ENCODE data around the gene ITIH4.

Gene ITIH4

DNA sequence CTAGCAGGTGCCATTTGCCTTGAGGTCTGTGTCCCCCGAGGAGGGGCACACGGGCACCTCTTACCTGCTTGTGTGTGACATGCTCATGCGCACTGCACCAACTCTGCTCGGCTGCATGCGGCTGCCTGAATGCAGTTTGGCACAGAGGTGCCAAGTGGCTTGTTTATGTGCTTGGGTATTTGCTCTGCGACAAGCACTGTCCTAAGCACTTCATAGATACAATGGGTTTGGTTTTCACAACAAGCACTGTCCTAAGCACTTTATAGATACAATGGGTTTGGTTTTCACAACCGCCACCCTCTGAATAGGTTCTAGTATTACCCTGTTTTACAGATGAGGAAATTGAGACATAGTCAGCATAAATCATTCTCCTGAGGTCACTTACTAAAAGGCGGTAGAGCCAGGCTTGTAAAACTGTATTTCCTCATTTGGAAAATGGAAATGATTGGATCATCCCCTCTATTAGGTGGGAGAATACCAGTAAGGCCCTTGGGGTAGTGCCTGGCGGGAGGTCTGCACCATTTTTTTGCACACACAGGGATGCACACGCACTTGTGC, 487 bp downstream of the ITIH4 start:
- no peak for DNase-seq

DNA sequence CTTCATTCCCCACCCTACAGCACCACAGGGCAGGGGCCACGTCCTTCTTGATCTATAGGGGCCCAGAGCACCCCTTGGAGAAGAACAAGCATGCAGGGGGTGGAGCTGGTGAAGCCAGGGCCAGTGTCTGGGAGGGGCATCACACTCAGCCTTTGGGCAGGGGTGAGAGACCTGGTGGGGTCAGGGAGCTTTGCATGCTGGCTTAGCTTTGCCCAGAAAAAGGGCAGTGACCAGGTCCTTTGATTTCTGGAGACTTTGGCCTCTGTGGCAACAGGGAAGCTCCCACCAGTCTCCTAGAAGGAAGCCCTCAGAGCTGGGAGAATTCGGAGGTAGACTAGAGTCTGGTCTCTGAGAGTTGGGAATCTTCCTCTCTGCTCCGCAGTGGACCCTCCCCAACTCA, 990 bp downstream of the ITIH4 start:
- DNase-seq: no peak

DNA sequence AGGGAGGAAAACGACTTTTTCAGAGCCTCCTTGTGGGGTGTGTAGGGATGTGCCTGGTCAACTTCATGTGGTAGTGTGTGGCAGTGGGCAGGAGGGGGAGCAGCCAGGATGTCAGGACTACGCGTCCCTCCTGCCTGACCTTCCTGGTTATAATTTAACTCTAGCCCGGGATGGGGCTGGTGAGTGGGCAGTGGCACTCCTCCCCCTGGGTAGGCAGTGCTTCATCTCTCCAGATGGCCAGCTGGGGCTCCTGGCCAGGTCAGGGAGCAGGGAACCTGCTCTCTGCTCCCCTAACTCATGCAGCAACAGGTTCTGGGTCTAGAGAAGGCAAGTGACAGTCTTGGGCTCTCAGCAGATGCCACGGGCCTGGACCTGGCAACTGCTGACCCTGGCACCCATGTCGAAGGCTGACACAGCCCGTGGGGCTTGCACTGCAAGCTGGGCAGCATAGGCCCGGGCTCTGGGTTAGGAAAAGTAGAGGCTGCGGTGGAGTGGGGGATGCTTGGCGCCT, 2.6 kb downstream of the ITIH4 start:
- no peak for DNase-seq

DNA sequence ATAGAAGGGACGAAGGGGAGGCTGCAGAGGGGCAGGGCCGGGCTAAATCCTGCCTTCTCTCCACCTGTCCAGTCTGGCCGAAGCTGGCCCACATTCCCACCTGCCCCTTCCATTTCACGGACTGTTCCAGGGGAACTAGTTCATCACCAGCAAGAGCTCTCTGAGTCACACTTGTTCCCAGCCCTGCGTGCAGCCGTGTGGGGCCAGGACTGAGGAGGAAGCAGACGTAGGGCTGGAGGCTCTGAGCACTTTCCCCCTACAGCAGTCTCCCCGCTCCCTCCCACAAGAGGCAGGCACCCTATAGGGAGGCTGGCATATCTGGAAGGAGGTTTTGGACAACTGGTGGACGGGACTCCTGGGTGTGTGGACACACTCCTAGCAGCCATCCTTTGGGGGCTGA, 3.0 kb downstream of the ITIH4 start:
- no peak for DNase-seq

DNA sequence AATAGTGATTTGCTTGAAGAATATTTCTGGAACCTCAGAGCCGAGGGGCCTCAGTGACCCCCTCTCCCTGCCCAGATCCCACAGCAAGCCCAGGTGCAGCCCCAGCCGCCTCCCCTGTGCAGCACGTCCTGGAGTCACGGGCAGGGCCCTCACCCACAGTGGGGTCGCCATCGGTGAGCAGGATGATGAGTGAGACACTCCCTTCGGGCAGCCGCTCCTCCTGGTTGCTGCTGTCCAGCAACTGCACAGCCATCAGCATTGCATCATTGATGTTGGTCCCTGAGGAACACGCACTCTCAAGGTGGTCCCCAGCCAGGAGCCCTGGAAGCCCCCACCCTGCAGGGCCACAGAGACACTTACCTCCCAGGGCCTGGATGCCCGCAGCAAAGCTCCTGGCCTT, 6.4 kb downstream of the ITIH4 start:
- DNase-seq: no peak

DNA sequence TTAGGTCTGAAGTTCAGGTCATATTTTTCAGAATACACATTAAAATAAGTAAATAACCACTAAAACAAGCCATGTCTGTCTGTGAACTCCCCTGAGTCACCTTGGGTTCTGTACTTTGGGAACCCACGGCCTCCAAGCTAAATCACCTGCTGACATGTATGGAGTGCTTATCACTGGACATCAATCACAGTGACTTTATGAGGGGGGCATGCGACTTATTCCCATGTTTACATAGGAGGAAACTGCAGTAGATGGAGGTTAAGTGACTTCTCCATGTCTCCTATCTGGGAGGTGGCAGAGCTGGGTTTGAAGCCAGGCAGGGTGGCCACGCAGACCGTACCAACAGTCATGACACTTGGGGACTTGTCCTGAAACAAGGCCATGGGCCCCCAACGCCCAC, 8.1 kb downstream of the ITIH4 start:
- DNase-seq: no peak

DNA sequence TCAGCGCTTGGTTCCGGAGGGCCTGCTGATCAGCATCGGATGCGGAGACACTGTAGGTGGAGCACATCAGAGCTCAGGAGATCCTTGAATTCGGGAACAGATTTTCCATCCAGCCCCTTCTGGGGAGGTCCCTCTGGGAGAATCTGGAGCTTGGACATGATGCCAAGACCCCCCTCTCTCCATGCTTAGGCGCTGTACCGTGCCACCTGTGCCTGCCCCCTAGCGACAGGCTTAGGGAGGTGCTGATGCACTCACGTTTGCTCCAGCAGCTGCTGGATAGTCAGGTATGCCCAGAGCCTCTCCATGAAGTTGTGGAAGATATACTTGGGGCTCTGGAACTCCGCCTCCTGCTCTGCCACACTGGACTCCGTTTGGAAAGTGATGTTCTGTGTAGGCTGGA, 9.7 kb downstream of the ITIH4 start:
- DNase-seq: no peak

DNA sequence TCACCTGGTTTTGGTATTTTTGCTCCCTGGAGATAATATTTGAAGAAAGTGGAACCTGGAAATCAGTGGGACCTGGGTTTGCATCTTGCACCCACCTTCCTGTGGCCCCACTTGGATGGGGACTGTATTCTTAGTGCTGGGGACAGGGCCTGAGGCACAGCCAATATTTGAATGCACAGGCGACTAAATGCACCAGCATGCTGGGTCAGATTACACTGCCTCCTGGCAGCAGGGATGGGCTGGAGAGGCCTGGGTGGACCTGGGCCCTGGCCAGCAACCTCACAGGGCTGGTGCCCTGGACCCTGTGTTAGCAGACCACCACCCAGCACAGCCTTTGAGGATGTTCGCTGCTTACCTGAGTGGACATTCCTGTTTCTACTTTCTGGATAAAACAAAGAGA, 10.5 kb downstream of the ITIH4 start:
- no peak for DNase-seq

DNA sequence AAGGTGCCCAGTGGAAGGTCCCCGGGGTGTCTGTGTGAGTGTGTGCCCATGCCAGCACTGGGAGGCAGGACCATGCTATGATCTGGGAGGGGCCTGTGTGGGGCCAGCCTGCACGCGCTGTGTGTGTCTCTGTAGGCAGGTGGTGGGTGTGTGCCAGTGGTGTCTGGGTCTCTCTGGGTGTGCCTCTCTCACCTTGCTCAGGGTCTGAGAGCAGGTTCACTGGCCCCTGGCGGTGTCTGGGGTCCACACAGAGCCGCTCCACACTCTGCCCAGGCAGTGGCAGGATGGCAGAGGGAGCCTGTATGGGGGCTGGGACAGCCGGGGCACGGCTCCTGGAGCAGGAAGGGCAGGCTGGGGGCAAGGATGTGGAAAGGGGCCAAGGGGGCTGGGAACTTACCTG, 12.6 kb downstream of the ITIH4 start:
- DNase-seq: no peak

DNA sequence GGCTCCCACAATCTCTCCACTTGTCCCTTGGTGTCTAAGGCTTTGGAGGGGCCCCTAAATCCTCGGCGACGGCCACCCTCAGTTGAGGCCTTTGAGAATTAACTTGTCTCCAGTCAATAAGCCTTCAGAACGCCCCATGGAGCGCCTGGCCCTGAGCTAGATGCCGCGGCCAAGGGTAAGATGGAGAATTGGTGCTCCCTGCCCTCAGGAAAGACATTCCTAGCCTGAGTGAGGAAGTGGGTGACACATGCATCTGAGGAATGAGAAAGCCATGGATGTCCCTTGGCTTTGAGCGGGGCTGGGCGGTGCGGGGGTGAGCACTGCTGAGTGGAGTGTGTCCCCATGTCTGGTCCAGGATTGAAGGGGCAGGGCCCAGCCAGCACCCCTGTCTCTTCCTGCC, 13.3 kb downstream of the ITIH4 start:
- no peak for DNase-seq

DNA sequence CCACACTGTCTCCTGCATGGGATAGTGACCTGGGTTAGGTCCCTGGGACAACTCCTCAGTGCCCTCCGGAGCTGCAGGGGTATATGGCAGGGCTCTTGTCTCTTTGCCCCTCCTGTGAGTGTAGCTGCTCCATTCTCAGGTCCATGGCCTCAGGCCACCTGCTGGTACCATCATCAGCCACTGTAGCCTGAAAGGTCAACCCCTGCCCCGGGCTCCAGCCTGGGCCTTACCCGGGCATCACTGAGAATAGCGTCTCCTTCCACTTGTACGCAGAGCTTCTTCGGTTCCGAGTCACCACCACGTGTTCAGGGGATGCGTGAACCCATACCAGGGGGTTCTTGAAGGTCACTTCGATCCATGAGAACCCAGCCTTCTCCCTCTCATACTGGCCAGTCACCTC, 13.8 kb downstream of the ITIH4 start:
- DNase-seq: no peak

DNA sequence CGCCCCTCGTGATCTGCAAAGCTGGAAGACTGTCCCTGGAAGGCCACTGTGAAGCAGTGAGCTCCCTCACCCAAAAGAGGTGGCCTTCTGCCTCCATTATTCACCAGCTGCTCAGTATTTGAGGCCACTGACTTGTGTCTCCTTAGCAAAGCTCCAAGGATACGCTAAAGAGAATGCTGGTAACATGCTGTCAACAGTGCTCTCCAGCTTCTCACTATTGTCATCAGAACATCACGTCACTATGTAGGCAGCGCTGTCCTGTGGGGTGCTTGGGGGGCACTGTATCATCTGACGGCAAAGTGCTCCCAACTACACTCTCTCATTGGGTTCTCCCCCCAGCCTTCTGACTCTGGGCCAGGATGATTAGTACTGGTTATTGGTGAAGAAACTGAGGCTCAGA, 14.3 kb downstream of the ITIH4 start:
- DNase-seq: no peak

DNA sequence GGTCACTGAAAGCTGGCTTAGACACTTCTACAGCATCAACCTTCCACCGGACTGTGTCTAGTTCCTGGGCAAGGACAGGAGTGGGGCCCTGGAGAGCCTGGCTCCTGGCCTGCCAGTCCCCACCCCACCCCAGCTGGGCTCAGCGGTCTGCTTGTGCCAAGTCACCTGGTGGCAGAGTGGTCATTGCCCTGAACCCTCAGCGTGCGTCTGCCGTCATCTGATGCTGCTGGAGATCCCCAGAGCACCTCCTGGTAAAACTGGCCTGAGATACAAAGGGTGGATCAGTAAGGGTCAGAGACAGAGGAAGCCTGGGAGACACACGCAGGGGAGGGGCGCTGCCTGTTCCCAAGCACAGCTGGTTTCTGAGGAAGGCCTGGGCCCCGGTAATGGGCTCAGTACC, 16.7 kb downstream of the ITIH4 start:
- no peak for DNase-seq

DNA sequence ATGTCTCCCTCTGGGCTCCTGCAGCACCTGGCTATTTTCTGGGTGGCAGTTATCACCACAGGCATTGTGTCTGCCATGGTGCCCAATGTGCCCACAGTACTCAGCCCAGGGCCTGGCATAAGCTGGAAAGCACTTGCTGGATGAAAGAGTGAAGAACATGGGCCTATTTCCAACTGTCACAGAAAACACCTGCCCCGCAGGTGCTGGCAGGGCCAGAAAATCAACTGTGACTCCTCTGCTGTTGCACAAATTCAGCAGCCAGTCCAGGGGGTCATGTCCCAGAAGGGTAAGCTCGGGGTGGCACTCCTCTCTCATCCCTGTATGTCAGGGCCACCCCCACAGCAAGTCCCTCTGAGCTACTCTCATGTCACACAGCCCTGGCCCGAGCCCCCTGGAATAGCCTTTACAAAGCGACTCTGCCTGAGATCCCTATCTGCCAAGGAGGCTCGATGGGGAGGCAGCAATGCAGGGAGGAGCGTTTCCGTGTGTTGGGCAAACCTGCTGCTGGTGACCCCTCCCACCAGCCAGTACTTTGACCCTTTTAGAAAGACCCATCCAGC, 18.9 kb downstream of the ITIH4 start:
- DNase-seq: no peak

DNA sequence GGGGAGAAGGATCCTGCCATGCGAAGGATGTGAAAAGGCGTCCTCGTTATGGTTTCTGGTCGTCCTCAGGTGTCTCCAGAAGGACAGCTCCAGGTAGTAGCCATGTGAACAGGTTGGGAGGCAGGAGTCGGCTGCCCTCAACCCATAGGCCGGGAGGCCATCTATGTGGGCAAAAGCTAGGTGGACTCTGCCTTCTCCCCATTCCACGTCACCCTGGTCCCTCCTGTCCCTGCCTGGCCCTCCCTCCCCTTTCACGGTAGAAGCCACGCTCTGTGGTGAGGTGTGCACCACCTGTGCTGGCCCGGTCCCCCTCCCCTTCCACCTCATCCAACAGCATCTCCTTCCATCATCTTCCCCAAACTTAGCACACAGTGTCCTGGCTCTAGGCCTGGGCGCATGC, 19.5 kb downstream of the ITIH4 start:
- no peak for DNase-seq

DNA sequence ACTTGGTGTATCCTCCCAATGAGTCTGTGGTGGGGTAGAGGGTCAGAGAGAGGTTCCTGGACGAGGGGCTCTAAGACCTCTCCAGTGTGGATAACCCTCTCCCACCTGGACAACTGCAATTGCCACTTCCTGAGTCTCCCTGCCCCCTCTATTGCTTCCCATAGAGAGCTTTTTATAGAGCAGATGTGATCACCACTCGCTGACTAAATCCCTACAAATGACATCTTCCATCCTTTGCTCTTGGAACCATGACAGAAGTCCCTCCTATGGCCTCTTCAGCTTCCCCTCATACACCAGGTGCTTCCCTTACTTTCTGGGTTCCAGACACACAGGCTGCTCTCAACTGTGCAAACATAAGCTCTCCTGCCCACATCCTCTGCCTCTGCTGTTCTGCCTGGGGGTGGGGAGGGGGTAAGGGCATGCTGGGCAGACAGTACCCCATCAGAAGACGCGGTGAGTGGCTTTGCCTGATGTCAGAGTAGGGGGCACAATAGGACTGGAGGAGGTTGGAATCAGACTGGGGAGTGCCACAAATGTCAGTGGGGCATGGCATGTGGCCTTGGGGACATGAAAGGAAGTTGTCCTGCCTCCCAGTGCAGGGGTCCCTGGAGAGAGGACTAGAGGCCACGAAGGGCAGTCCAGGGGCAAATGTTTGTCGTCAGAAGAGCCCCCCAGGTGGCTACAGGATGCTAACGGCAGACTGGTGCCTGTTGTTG, 20.7 kb downstream of the ITIH4 start:
- no peak for DNase-seq

DNA sequence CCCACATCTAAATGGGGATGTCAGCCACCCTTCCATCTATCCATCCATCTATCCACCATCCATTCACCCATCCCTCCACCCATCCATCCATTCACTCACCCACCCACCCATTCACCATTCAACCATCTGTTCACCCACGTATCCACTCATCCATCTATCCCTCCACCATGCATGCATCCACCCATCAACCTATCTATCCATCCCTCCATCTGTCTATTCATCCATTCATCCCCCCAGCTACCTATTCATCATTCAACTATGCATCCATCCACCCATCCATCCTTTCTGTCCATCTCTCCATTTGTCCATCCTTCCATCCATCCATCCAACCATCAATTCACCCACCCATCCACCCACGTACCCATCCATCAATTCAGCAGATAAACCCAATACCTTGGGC, 21.3 kb downstream of the ITIH4 start:
- DNase-seq: no peak

DNA sequence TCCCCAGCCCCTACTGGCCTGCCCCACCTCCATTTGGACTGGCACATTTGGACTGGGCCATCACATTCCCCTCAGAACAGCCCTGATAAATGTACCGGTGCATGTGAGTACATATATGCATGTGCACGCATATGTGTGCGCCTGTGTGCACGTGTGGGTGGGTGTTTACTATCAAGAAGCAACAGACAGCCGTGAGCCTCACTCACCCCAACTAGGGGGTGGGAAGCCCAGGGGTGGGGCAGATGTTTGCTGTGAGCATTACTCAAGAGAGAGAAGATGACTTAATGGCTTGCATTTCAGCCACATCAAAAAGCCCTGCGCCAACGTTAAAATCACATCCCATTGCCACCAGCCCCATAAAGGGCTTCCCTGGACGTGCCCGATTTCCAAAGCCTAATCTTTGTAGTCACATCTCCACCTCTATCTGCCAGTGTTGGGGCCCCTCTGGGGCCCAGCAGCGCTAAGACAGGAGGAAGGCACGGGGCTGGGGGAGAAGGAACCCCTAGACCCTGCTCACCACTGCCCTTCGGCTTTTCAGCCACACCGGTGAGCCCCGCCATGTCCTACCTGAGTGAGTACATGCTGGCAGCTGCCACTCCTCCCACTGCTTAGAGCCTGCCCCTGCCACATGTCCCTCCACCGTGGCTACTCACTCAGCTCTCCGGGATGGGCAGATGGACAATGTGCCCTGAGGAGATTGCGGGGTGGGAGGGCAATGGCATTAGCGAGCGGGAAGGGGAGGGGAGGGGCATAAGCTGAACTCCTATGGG, 25.0 kb downstream of the ITIH4 start:
- DNase-seq: no peak

DNA sequence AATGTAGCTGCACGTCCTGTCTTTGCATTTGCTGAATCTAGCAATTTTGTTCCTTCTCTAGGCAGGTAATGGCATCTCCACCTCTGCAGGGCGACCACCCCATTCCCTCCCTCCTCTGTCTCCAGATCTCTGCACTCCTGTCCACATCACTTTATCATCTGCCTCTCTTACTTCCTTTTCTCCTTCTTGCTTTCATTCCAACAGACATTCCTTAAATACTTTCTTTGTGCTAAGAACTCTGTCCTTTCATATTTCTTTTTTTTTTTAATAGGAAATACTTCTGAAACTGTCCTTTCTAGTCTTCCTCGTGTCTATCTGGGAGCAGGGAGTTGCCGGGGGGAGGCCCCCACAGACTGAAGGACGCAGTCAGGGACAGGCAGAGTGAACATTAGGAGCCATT, 28.6 kb downstream of the ITIH4 start:
- DNase-seq: no peak

DNA sequence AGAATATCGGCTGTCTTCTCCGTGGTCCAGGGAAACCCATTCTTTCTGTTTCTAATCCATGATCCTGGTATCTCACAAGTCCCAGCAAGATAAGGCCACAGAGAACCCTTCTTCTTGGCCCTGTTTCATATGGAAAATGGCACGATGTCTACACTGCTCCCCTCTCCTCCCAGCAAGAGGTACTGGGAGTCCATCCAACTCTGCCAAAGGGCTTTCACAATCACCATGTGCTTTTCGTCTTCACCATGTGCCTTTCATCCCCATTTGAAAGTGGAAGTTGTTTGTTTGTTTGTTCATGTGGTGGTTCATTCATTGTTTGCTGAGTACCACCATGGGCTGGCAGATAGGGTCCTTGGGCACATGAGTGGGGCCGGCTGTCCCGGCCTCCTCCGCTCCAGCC, 30.4 kb downstream of the ITIH4 start:
- DNase-seq: no peak

DNA sequence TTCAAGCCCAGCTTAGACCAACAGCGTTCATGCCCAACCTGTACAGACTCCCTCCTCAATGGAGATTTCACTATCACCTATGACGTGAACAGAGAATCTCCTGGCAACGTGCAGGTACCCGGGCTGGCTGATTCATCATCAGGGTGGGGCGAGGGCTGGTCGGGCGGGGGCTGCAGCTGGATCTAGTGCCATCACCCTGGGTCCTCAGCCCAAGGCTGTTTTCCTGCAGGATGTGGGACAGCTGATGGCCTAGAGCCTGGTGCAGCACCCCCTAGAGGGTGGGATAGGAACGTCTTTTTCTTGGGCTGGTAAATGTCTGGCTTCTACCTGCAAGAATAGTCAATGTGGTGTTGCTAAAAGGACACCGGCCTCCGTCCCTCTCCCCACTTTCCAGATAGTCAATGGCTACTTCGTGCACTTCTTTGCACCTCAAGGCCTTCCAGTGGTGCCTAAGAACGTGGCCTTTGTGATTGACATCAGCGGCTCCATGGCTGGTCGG, 31.4 kb downstream of the ITIH4 start:
- no peak for DNase-seq

DNA sequence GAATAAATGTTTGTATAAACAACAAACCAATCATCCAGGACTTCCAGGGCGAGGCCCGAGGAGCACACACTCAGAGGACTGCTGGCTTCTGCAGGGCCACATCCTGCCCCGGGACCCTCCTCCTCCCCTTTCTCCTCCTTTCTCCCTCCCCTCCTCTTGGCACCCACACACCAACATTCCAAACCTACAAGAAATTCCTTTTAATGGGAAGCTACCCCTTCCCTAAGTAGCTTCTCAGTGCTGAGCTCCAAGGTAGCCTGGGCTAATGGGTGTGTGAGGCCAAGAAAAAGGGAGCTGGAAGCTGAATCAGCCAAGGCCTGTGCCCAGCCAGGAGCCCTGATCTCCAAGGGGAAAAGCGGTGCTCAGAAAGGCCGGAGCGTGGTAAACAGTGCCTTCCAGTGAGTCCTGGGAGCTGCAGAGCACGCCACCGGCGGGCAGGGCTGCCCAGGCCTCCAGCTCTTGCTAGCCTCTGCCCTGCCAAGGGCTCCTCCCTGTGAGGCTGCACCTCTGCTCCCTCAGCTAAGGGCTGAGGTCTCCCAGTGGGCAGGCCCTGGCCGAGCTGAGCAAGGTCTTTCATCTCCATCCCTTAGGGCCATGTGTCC, 32.0 kb downstream of the ITIH4 start:
- no peak for DNase-seq

DNA sequence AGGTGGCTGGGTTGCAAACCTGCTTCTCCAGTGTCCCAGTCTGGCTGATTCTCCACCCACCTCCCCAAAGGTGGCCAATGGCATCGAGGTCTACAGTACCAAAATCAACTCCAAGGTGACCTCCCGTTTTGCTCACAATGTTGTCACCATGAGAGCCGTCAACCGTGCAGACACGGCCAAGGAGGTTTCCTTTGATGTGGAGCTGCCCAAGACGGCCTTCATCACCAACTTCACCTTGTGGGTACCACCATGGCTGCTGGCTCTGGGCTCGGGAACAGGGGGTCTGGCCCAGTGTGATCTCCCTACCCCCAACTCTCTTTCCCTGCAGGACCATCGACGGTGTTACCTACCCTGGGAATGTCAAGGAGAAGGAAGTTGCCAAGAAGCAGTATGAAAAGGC, 34.1 kb downstream of the ITIH4 start:
- no peak for DNase-seq
